DOHH2 (cell line): Measurements from ENCODE around the gene PIAS1.
"Not testable (repeated sequence)": the region's sequence is repeated elsewhere in the genome, so short reads cannot be mapped to it uniquely, and the experiment has no call there.

ENCODE experiments used
- CTCF ChIP-seq: fragments of 200-600 bp; sonication (generic); IDR thresholded peaks from one replicate; pipeline ENCODE4 v1.5.1; 2014; ENCODE audit warnings: antibody characterized with exemption, mild to moderate bottlenecking, low read depth, low read length; ENCODE audit not compliant: poor library complexity, severe bottlenecking
- EZH2phosphoT487 ChIP-seq: fragments of 200-600 bp; sonication (generic); IDR thresholded peaks from 2 replicates; pipeline ENCODE4 v1.6.1; 2017; ENCODE audit warnings: borderline replicate concordance, mild to moderate bottlenecking, antibody characterized with exemption, low read length, moderate library complexity, mixed read lengths

- TF ChIP-seq CTCF, EZH2phosphoT487: not testable (repeated sequence)
Measured at GRCh38 chr15:68225442-68225841, 171.3 kb downstream of the PIAS1 start.
